ENCODE measurements around the gene PCSK5.
"Not testable (repeated sequence)": the region's sequence is repeated elsewhere in the genome, so short reads cannot be mapped to it uniquely, and the experiment has no call there.

PCSK5 gene

GRCh38 chr9:76292658-76293057 lies 402.2 kb downstream of the PCSK5 start:
- no peak for DNase-seq
- TF ChIP-seq POLR2A (IDR thresholded peaks at IDR 0.05; ENCODE audit: low read length): no peak
- no peak for TF ChIP-seq GATA1 (IDR thresholded peaks at IDR 0.05; ENCODE audit: low read depth, low read length)

GRCh38 chr9:76294301-76294700 lies 403.8 kb downstream of the PCSK5 start:
- DNase-seq: no peak
- TF ChIP-seq GATA1 (IDR thresholded peaks at IDR 0.05; ENCODE audit: low read depth, low read length) (no peak), POLR2A (IDR thresholded peaks at IDR 0.05; ENCODE audit: low read length) (no peak)

- no peak for DNase-seq
- TF ChIP-seq GATA1 (IDR thresholded peaks at IDR 0.05; ENCODE audit: low read depth, low read length) (no peak), POLR2A (IDR thresholded peaks at IDR 0.05; ENCODE audit: low read length) (no peak)
Measured at GRCh38 chr9:76296561-76297310, 406.3 kb downstream of the PCSK5 start.

- DNase-seq: no peak
- TF ChIP-seq GATA1 (IDR thresholded peaks at IDR 0.05; ENCODE audit: low read depth, low read length): no peak
- TF ChIP-seq POLR2A (IDR thresholded peaks at IDR 0.05; ENCODE audit: low read length): no peak
Measured at GRCh38 chr9:76297721-76298239, 407.3 kb downstream of the PCSK5 start.

- TF ChIP-seq GATA1 (IDR thresholded peaks at IDR 0.05; ENCODE audit: low read depth, low read length) (no peak), POLR2A (IDR thresholded peaks at IDR 0.05; ENCODE audit: low read length) (no peak)
- no peak for DNase-seq
Measured at GRCh38 chr9:76298521-76299144, 408.2 kb downstream of the PCSK5 start.

- TF ChIP-seq GATA1 (IDR thresholded peaks at IDR 0.05; ENCODE audit: low read depth, low read length): no peak
- no peak for TF ChIP-seq POLR2A (IDR thresholded peaks at IDR 0.05; ENCODE audit: low read length)
- no peak for DNase-seq
Measured at GRCh38 chr9:76302543-76302942, 412.1 kb downstream of the PCSK5 start.

- DNase-seq: peak; percentile 61 to 68
- TF ChIP-seq POLR2A (IDR thresholded peaks at IDR 0.05; ENCODE audit: low read length): no peak
Measured at GRCh38 chr9:76302947-76303550, 412.6 kb downstream of the PCSK5 start.

GRCh38 chr9:76307047-76307446 lies 416.6 kb downstream of the PCSK5 start:
- DNase-seq: not testable (repeated sequence)

GRCh38 chr9:76310577-76310976 lies 420.1 kb downstream of the PCSK5 start:
- TF ChIP-seq GATA1 (IDR thresholded peaks at IDR 0.05; ENCODE audit: low read depth, low read length): no peak
- TF ChIP-seq POLR2A (IDR thresholded peaks at IDR 0.05; ENCODE audit: low read length): no peak
- DNase-seq: no peak

- TF ChIP-seq GATA1 (IDR thresholded peaks at IDR 0.05; ENCODE audit: low read depth, low read length): no peak
- TF ChIP-seq POLR2A (IDR thresholded peaks at IDR 0.05; ENCODE audit: low read length): no peak
- no peak for DNase-seq
Measured at GRCh38 chr9:76310991-76311390, 420.5 kb downstream of the PCSK5 start.

- DNase-seq: no peak
- no peak for TF ChIP-seq POLR2A (IDR thresholded peaks at IDR 0.05; ENCODE audit: low read length)
- no peak for TF ChIP-seq GATA1 (IDR thresholded peaks at IDR 0.05; ENCODE audit: low read depth, low read length)
Measured at GRCh38 chr9:76311537-76311936, 421.1 kb downstream of the PCSK5 start.

GRCh38 chr9:76313771-76314170 lies 423.3 kb downstream of the PCSK5 start:
- no peak for DNase-seq
- TF ChIP-seq GATA1 (IDR thresholded peaks at IDR 0.05; ENCODE audit: low read depth, low read length) (no peak), POLR2A (IDR thresholded peaks at IDR 0.05; ENCODE audit: low read length) (no peak)

- no peak for TF ChIP-seq GATA1 (IDR thresholded peaks at IDR 0.05; ENCODE audit: low read depth, low read length)
- no peak for TF ChIP-seq POLR2A (IDR thresholded peaks at IDR 0.05; ENCODE audit: low read length)
- no peak for DNase-seq
Measured at GRCh38 chr9:76314321-76314720, 423.8 kb downstream of the PCSK5 start.

- TF ChIP-seq GATA1 (IDR thresholded peaks at IDR 0.05; ENCODE audit: low read depth, low read length) (no peak), POLR2A (IDR thresholded peaks at IDR 0.05; ENCODE audit: low read length) (no peak)
- no peak for DNase-seq
Measured at GRCh38 chr9:76316069-76316468, 425.6 kb downstream of the PCSK5 start.

- DNase-seq: not testable (repeated sequence)
Measured at GRCh38 chr9:76319466-76319865, 429.0 kb downstream of the PCSK5 start.
